Fibroblast of villous mesenchyme (primary cell): Measurements from ENCODE around the gene PDGFA. TPM values are rescaled to one million over a fixed set of nuclear protein-coding genes. Genes with fewer than 3 reads are reported as not detected.

ENCODE experiments used
- DNase-seq: peaks from one replicate; pipeline ENCODE4 v3.0.0-alpha.2; 2010; ENCODE audit warnings: low read depth
- H3K4me3 ChIP-seq: 2 replicates; pipeline ENCODE4 v1.5.1; 2011; ENCODE audit warnings: low read depth, mild to moderate bottlenecking, low read length
- total RNA-seq: library from RNA; depleted of rRNA; stranded (reverse); fragments of >200 nt; gene quantifications from 2 replicates; pipeline ENCODE4 v1.2.3, GENCODE V29; 2012
- TF ChIP-seq, protein P1 (sequence below): IDR thresholded peaks from 2 replicates; pipeline ENCODE4 v1.5.1; 2012; ENCODE audit warnings: low read depth, mild to moderate bottlenecking, low read length; ENCODE audit not compliant: insufficient read depth

Gene PDGFA
- total RNA-seq, 1 donor: 43.2 TPM

DNA sequence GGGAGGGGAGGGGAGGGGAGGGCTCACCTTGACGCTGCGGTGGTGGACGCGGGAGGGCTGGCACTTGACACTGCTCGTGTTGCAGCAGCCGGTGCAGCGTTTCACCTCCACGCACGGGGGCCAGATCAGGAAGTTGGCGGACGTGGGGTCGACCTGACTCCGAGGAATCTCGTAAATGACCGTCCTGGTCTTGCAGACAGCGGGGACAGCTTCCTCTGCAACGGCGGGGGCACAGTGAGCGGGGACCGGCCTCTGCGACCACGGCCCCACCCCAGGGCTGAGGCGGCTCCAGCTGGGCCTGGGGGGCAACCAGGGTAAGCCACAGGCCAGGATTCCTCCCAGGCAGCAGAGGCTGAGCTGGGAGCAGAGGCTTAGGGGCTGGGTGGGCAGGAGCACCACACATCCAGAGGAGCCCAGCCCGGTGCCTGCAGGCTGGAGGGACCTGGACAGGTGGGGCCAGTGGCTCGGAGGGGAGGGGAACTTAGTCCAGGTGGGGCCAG, 8.8 kb downstream of the PDGFA start:
- no peak overlapping the region for H3K4me3 ChIP-seq
- no peak for DNase-seq
- TF ChIP-seq, protein P1, sequence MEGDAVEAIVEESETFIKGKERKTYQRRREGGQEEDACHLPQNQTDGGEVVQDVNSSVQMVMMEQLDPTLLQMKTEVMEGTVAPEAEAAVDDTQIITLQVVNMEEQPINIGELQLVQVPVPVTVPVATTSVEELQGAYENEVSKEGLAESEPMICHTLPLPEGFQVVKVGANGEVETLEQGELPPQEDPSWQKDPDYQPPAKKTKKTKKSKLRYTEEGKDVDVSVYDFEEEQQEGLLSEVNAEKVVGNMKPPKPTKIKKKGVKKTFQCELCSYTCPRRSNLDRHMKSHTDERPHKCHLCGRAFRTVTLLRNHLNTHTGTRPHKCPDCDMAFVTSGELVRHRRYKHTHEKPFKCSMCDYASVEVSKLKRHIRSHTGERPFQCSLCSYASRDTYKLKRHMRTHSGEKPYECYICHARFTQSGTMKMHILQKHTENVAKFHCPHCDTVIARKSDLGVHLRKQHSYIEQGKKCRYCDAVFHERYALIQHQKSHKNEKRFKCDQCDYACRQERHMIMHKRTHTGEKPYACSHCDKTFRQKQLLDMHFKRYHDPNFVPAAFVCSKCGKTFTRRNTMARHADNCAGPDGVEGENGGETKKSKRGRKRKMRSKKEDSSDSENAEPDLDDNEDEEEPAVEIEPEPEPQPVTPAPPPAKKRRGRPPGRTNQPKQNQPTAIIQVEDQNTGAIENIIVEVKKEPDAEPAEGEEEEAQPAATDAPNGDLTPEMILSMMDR: no peak

DNA sequence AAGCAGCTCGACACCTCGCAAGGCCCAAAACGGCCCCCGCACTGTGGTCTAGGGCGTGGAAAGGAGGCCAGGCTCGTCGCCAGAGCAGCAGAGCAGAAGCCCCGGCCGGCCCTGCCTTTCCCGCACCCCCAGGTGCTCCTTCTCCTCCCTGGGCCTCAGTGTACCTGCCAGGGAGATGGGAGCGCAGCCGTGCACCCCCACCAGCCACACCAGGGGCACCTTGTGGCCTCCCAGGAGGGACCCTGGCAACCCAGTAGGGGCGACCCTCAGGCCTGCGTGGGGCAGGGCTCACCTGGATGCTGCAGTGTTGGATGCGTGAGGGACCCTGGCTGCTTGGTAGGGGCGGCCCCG, 9.5 kb downstream of the PDGFA start:
- no peak overlapping the region for H3K4me3 ChIP-seq
- no peak for DNase-seq
- TF ChIP-seq, protein P1: no peak

DNA sequence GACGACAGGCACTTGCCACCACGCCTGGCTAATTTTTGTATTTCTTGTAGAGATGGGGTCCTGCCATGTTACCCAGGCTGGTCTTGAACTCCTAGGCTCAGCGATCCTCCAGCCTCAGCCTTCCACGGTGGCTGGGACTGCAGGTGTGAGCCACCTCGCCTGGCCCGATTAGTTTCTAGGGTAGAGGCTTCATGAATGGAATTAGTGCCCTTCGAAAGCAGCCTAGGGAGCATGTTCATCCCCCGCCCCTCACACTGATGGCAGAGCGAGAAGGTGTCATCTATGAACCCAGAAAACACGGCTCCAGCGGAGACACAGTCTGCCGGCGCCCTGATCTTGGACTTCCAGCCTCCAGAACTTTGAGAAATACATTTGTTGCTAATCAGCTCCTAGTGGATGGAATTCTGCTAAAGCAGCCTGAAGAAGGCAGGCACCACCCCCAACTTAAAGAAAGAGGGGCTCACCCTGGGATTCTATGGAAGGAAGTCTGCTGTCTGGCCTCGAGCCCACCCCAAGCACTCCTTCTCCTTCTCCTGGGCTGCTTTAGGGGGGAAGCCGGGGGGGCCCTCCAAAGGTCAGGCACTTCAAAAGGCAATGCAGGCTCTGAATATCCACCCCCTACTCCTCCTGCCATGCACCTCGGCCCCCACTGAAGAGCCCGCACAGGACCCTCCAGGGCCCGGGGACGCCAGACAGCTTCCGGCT, 10.1 kb downstream of the PDGFA start:
- DNase-seq: no peak
- TF ChIP-seq, protein P1: no peak
- no peak overlapping the region for H3K4me3 ChIP-seq

DNA sequence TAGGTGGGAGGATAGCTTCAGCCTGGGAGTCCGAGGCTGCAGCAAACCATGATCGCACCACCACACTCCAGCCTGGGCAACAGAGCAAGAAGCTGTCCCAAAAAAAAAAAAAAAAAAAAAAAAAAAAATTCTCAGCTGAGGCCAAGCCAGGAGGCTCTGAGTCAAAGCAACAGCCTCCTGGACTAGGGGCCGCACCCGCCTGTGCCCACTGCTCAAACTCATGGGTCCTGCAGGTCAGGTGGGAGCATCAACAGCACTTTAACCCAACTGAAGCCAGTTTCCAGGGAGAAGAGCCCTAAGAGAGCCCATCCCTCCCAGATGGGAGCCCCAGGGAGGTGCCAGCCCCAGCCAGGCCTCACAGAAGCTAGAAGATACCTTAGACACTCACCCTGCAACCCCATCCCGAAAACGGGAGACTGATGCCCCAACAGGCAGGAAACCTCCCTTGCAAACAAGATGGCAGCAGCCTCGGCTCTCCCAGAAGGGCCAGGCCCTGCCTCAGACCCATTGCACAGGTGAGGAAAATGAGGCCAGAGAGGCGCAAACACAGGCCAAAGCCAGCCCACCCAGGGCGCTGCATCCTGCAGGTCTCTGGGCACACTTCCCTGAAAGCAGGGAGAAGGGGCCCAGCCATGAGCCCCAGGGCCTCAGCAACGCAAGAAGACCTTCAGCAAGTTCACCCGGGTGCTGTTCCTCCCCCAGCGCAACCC, 11.0 kb downstream of the PDGFA start:
- no peak overlapping the region for H3K4me3 ChIP-seq
- no peak for DNase-seq
- TF ChIP-seq, protein P1: no peak

DNA sequence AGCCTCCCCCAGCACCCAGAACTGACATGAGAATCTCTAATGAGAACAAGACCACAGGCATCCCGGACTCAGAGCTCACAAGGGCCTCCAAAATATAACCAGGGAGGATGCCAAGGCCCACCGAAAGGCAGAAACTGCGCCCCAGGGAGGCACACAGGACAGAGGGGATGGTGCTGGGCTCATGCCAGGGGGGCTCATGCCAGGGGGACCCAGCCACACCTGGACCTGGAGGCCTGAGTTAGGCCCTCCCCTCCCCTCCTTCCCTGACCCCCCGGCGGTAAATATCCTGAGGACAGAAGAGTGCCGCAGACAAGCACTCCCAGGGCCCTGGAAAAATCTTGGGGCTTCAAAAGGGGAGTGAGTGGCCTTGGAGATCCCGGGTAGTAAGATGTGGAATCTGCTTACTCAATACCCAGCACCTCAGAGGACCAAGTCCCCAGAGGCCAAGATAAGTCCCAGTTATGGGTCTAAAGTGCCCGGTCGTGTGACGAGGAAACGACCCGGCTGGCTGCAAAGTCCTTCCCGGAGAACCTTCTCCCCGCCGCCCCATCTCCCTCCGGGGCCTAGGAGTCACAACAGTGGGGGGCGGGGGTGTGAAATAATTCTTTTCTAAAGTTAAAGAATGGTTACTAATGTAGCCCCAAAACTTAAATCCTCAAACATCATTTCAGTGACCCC, 11.9 kb downstream of the PDGFA start:
- TF ChIP-seq, protein P1: no peak
- H3K4me3 ChIP-seq: no peak overlapping the region
- DNase-seq: no peak

DNA sequence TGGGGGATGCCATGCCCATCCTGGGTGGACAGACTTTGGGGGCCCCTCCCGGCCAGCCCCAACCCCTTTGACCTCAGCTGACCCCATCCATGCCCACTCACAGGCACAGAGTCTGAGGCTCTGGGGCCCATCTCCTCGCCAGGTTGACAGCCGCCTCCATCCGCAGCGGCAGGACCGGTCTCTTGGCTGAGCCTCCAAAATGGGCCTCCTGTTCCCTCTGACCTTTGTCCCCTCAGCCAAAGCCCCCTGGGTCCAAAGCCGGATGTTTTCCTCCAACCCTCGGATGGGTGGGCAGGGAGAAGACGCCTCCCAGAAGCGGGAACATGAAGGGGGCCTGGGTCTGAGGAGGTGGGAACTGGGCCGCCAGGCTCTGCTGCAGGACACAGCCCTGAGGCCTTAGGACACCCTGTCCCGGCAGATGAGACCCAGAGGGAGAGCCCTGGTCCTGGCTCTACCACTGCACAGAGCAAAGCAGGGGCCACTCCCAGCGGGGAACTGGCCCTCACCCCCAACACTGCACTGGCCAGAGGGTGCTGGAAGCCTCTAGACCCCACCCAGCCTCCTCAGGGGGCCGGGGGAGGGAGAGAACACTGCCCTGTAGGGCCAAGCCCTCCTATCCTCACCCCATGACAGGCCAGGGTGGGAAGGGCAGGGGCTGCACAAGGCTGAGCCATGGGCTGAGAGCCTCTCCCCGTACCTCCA, 12.6 kb downstream of the PDGFA start:
- DNase-seq: no peak
- H3K4me3 ChIP-seq: no peak overlapping the region
- TF ChIP-seq, protein P1: no peak
